ENCODE results near the gene AOPEP.

- TF ChIP-seq CTCF (IDR thresholded peaks at IDR 0.05; ENCODE audit: low read depth, low read length) (no peak), EZH2phosphoT487 (IDR thresholded peaks at IDR 0.05; ENCODE audit: low read depth) (no peak)
Measured at GRCh38 chr9:95074632-95075031, 348.1 kb downstream of the AOPEP start.

Measured in OCI-LY3 (cell line).